ENCODE measurements around the gene SAPCD1.
A peak's percentile ranks its signal among the peaks of the same experiment; 100 is the strongest.

The SAPCD1 gene

GRCh38 chr6:31764198-31764597 is 1.7 kb downstream of the SAPCD1 start:
- in situ Hi-C loops (cut with HindIII; ENCODE audit: low sequenced_read_pairs): no loop called here
- no peak for TF ChIP-seq CTCF (IDR thresholded peaks at IDR 0.05; ENCODE audit: low read depth, low read length)
- DNase-seq (ENCODE audit: low read depth, low spot score): no peak
- H3K4me3 ChIP-seq (ENCODE audit: low read depth, low read length): no peak overlapping the region

GRCh38 chr6:31765559-31765909 is 3.1 kb downstream of the SAPCD1 start:
- in situ Hi-C loops (cut with HindIII; ENCODE audit: low sequenced_read_pairs): no loop called here
- TF ChIP-seq CTCF (IDR thresholded peaks at IDR 0.05; ENCODE audit: low read depth, low read length): no peak
- no peak for DNase-seq (ENCODE audit: low read depth, low spot score)
- no peak overlapping the region for H3K4me3 ChIP-seq (ENCODE audit: low read depth, low read length)

GRCh38 chr6:31765910-31766794 is 3.7 kb downstream of the SAPCD1 start:
- no peak for TF ChIP-seq CTCF (IDR thresholded peaks at IDR 0.05; ENCODE audit: low read depth, low read length)
- in situ Hi-C loops (cut with HindIII; ENCODE audit: low sequenced_read_pairs): no loop called here
- DNase-seq (ENCODE audit: low read depth, low spot score): no peak
- H3K4me3 ChIP-seq (ENCODE audit: low read depth, low read length): peak overlapping the region; percentile 20

GRCh38 chr6:31767096-31767645 is 4.7 kb downstream of the SAPCD1 start:
- DNase-seq (ENCODE audit: low read depth, low spot score): no peak
- in situ Hi-C loops (cut with HindIII; ENCODE audit: low sequenced_read_pairs): no loop called here
- TF ChIP-seq CTCF (IDR thresholded peaks at IDR 0.05; ENCODE audit: low read depth, low read length): no peak
- H3K4me3 ChIP-seq (ENCODE audit: low read depth, low read length): no peak overlapping the region

GRCh38 chr6:31768363-31769257 is 6.2 kb downstream of the SAPCD1 start:
- TF ChIP-seq CTCF (IDR thresholded peaks at IDR 0.05; ENCODE audit: low read depth, low read length): no peak
- no peak overlapping the region for H3K4me3 ChIP-seq (ENCODE audit: low read depth, low read length)
- no peak for DNase-seq (ENCODE audit: low read depth, low spot score)
- in situ Hi-C loops (cut with HindIII; ENCODE audit: low sequenced_read_pairs): no loop called here

GRCh38 chr6:31769684-31770371 is 7.4 kb downstream of the SAPCD1 start:
- in situ Hi-C loops (cut with HindIII; ENCODE audit: low sequenced_read_pairs): no loop called here
- no peak overlapping the region for H3K4me3 ChIP-seq (ENCODE audit: low read depth, low read length)
- no peak for DNase-seq (ENCODE audit: low read depth, low spot score)
- TF ChIP-seq CTCF (IDR thresholded peaks at IDR 0.05; ENCODE audit: low read depth, low read length): peak; percentile 72
